MCF 10A (cell line): ENCODE measurements around the gene KLLN. TPM values are rescaled to one million over a fixed set of nuclear protein-coding genes. Genes with fewer than 3 reads are reported as not detected.
A peak's percentile ranks its signal among the peaks of the same experiment; 100 is the strongest.

ENCODE experiments used
- BruUV-seq: library from RNA; stranded (reverse); fragments of 400-500 nt; replicated peaks from 2 replicates; lab custom pipeline; 2021; lab: Mats Ljungman, UMichigan
- CTCF ChIA-PET: fragments of 300-600 bp; sonication (Branson Sonifier 250); formaldehyde crosslinking; extraction: SDS; loops from one replicate; lab custom pipeline; 2021; ENCODE audit warnings: antibody characterized with exemption, inconsistent platforms; lab: Yijun Ruan, JAX
- POLR2A ChIA-PET: fragments of 300-600, 350-650 bp; sonication (Branson Sonifier 250); formaldehyde crosslinking; extraction: SDS; loops from one replicate; lab custom pipeline; 2020; ENCODE audit warnings: antibody characterized with exemption, inconsistent platforms; lab: Yijun Ruan, JAX
- DNase-seq: peaks from one replicate; pipeline ENCODE4 v3.0.0-alpha.2; 2018; ENCODE audit not compliant: unreplicated experiment
- H3K27ac Mint-ChIP-seq: one replicate; pipeline ENCODE4 v1.8.0; 2022; ENCODE audit warnings: mild to moderate bottlenecking, low read depth, mixed read lengths; ENCODE audit not compliant: unreplicated experiment
- H3K27me3 Mint-ChIP-seq: one replicate; pipeline ENCODE4 v1.8.0; 2022; ENCODE audit warnings: mixed read lengths; ENCODE audit not compliant: insufficient read depth, unreplicated experiment
- H3K36me3 Mint-ChIP-seq: one replicate; pipeline ENCODE4 v1.8.0; 2022; ENCODE audit warnings: mild to moderate bottlenecking, moderate library complexity, mixed read lengths; ENCODE audit not compliant: insufficient read depth, unreplicated experiment
- H3K4me1 Mint-ChIP-seq: one replicate; pipeline ENCODE4 v1.8.0; 2022; ENCODE audit warnings: mixed read lengths; ENCODE audit not compliant: insufficient read depth, unreplicated experiment
- H3K4me3 Mint-ChIP-seq: one replicate; pipeline ENCODE4 v1.8.0; 2022; ENCODE audit warnings: mild to moderate bottlenecking, moderate library complexity, mixed read lengths; ENCODE audit not compliant: unreplicated experiment
- H3K9me3 Mint-ChIP-seq: one replicate; pipeline ENCODE4 v1.8.0; 2022; ENCODE audit warnings: mixed read lengths; ENCODE audit not compliant: unreplicated experiment
- intact Hi-C: fragments of 100-400 bp; cut with micrococcal nuclease; formaldehyde crosslinking; loops from 2 replicates; pipeline ENCODE4 v1.14.1; 2022
- total RNA-seq: library from RNA; stranded (reverse); gene quantifications from 2 replicates; pipeline ENCODE4 v1.2.3, GENCODE V29; 2022
- TF ChIP-seq, protein P1 (sequence below): fragments of 200-600 bp; IDR thresholded peaks from one replicate; pipeline ENCODE4 v1.8.0; 2022; ENCODE audit warnings: antibody characterized with exemption, mild to moderate bottlenecking; ENCODE audit not compliant: unreplicated experiment

Gene KLLN
- total RNA-seq, 1 experiment from 2014 or later, result 0.68 TPM

DNA sequence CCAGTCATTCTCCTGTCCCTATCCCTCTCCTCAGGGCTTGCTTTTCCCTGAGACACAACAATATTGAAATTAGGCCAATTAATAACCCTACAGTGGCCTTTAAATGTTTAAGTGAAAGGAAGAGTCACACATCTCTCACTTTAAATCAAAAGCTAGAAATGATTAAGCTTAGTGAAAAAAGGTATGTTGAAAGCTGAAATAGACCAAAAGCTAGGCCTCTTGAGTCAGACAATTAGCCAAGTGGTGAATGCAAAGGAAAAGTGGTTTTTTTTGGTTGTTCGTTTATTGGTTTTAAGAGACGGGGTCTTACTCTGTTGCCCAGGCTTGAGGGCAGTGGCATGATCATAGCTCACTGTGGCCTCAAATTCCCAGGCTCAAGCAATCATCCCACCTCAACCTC is 35.7 kb downstream of the KLLN start:
- no TSS peak for BruUV-seq
- Mint-ChIP-seq H3K4me3 (no peak overlapping the region), H3K9me3 (no peaks in the 10 kb centered on the region), H3K36me3 (no peaks in the 10 kb centered on the region), H3K27ac (no peak overlapping the region), H3K4me1 (no peaks in the 10 kb centered on the region), H3K27me3 (no peaks in the 10 kb centered on the region)
- TF ChIP-seq, protein P1, sequence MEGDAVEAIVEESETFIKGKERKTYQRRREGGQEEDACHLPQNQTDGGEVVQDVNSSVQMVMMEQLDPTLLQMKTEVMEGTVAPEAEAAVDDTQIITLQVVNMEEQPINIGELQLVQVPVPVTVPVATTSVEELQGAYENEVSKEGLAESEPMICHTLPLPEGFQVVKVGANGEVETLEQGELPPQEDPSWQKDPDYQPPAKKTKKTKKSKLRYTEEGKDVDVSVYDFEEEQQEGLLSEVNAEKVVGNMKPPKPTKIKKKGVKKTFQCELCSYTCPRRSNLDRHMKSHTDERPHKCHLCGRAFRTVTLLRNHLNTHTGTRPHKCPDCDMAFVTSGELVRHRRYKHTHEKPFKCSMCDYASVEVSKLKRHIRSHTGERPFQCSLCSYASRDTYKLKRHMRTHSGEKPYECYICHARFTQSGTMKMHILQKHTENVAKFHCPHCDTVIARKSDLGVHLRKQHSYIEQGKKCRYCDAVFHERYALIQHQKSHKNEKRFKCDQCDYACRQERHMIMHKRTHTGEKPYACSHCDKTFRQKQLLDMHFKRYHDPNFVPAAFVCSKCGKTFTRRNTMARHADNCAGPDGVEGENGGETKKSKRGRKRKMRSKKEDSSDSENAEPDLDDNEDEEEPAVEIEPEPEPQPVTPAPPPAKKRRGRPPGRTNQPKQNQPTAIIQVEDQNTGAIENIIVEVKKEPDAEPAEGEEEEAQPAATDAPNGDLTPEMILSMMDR, result no peak
- intact Hi-C loops, result no loop called here
- DNase-seq, result no peak
- POLR2A ChIA-PET, result interaction anchor here (1.1 to 5.7 kb wide), 2 partner anchors 9 to 18 kb away, joined by 4 to 36 read pairs; partner anchors contain the start of gene ATAD1
- CTCF ChIA-PET, result interaction anchor here (2.7 kb wide), 1 partner anchor 8 kb away, joined by 17 read pairs; the partner anchor contains the start of gene ATAD1

DNA sequence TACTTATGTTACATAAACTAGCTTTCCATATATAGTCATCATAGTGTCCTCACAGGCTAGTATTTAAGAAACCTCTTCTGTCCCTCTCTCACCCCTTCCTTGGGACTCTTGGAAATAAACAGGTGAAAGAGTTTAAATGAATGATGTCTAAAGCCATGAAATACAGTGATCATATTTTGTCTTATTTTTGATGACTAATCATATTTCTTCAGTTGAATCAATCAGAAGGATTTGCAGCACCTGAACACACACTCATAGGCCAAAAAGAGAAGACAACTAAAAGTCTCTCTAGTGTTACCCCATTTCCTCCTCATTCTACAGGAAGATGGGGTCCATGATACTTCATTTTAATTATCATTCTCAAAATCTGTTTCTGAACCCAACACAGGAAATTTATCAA is 36.7 kb downstream of the KLLN start:
- intact Hi-C loops, result no loop called here
- POLR2A ChIA-PET, result interaction anchor here (5.7 kb wide), 1 partner anchor 8 kb away, joined by 36 read pairs; the partner anchor contains the start of gene ATAD1
- TF ChIP-seq, protein P1, result no peak
- no TSS peak for BruUV-seq
- DNase-seq, result no peak
- Mint-ChIP-seq H3K27me3 (no peaks in the 10 kb centered on the region), H3K27ac (no peak overlapping the region), H3K36me3 (no peaks in the 10 kb centered on the region), H3K4me1 (no peaks in the 10 kb centered on the region), H3K4me3 (no peak overlapping the region), H3K9me3 (no peaks in the 10 kb centered on the region)
- CTCF ChIA-PET, result no interaction called here

DNA sequence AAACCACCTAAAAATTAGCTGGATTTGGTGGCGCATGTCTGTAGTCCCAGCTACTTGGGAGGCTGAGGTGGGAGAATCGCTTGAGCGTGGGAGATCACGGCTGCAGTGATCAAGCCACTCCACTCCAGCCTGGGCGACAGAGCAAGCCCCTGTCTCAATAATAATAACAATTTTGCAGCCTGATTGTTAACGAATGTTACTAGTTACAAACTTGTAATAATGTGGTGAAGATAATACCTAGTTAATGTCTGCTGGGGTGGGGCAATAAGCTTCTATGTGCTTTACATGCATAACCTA is 44.1 kb downstream of the KLLN start:
- CTCF ChIA-PET, result interaction anchor here (0.6 to 4.4 kb wide), 15 partner anchors 10 to 671 kb away, joined by 3 to 17 read pairs (median 3); no protein-coding TSS in a partner anchor
- Mint-ChIP-seq H3K36me3 (peaks cover 10% of the 10 kb centered on the region), H3K4me1 (peaks cover 17% of the 10 kb centered on the region), H3K9me3 (no peaks in the 10 kb centered on the region), H3K27me3 (no peaks in the 10 kb centered on the region), H3K27ac (no peak overlapping the region), H3K4me3 (peak overlapping the region; percentile 95)
- BruUV-seq, result no TSS peak
- TF ChIP-seq, protein P1, result no peak
- no peak for DNase-seq
- intact Hi-C loops, result loop anchor here (5.0 kb wide), 1 partner anchor 43 kb away; the partner anchor contains the start of genes KLLN and PTEN
- POLR2A ChIA-PET, result interaction anchor here (0.6 to 4.6 kb wide), 11 partner anchors 9 to 723 kb away, joined by 3 to 186 read pairs (median 15); partner anchors contain the start of genes KLLN and PTEN

DNA sequence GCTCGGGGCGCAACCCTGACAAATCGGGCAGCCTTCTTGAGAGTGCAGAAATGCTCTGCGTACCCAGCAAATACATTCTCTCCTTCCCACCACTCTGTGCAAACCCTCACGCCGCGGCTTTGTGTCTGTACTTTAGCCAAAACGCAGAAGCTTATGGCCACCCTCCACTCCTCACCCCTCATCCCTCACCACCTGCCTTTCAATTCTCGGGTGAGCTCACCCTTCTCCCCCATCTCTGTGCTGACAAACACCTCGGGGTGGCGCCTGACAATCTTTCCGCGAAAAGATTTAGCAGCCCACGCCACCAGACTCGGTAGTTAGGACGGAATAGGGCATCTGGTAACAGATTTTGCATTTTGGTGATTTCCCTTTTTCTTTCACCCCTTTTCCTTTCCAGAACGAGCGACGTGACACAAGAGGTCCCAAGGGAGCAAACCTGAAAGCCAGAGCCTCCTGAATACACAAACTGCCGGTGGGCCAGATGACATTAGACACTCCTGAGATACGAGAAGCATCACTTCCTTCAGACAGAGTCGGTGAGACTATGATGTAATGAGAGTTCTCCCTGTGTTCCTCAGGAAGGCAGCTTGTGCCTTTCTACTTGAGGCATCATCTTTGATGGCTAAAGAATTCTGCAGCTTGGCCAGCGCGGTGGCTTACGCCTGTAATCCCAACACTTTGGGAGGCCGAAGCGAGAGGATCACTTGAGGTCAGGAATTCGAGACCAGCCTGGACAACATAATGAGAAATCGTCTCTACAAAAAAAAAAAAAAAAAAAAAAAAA is 44.6 kb downstream of the KLLN start:
- TF ChIP-seq, protein P1, result peak; percentile 10
- ChIA-PET CTCF (interaction anchor here (0.5 to 4.4 kb wide), 22 partner anchors 10 to 747 kb away, joined by 3 to 17 read pairs (median 4); no protein-coding TSS in a partner anchor), POLR2A (interaction anchor here (0.6 to 4.6 kb wide), 31 partner anchors 9 to 1529 kb away, joined by 3 to 186 read pairs (median 4); partner anchors contain the start of genes ANKRD22, FAS, KLLN and PTEN)
- Mint-ChIP-seq H3K9me3 (no peaks in the 10 kb centered on the region), H3K36me3 (peaks cover 13% of the 10 kb centered on the region), H3K27ac (peak overlapping the region; percentile 79), H3K4me3 (peak overlapping the region; percentile 95), H3K27me3 (no peaks in the 10 kb centered on the region), H3K4me1 (peaks cover 17% of the 10 kb centered on the region)
- TSS peak; percentile 53 for BruUV-seq
- DNase-seq, result peak; percentile 49
- intact Hi-C loops, result loop anchor here (1.0 to 5.0 kb wide), 2 partner anchors 25 to 44 kb away; partner anchors contain the start of genes KLLN and PTEN
